Neuronal stem cell (in vitro differentiated cells): ENCODE results near the gene DNAH9.

Experiments used
- DNase-seq: peaks from one replicate; pipeline ENCODE4 v3.0.0-alpha.2; 2013; ENCODE audit warnings: low spot score
- H2AFZ ChIP-seq: one replicate; pipeline ENCODE4 v1.6.1; 2013; ENCODE audit warnings: mild to moderate bottlenecking, low read length, inconsistent platforms
- H2AK5ac ChIP-seq: 2 replicates; pipeline ENCODE4 v1.6.1; 2013; ENCODE audit warnings: low read depth, mild to moderate bottlenecking, inconsistent platforms, low read length, moderate library complexity, mixed read lengths
- H2BK120ac ChIP-seq: 2 replicates; pipeline ENCODE4 v1.6.1; 2013; ENCODE audit warnings: low read depth, mild to moderate bottlenecking, inconsistent platforms, low read length, moderate library complexity, mixed read lengths
- H2BK12ac ChIP-seq: one replicate; pipeline ENCODE4 v1.6.1; 2013; ENCODE audit warnings: low read length, inconsistent platforms
- H2BK15ac ChIP-seq: 2 replicates; pipeline ENCODE4 v1.6.1; 2013; ENCODE audit warnings: mild to moderate bottlenecking, low read length, inconsistent platforms, mixed read lengths
- H2BK5ac ChIP-seq: one replicate; pipeline ENCODE4 v1.6.1; 2013; ENCODE audit warnings: inconsistent platforms, mild to moderate bottlenecking, low read length, moderate library complexity
- H3K14ac ChIP-seq: one replicate; pipeline ENCODE4 v1.6.1; 2013; ENCODE audit warnings: low read length, inconsistent platforms
- H3K18ac ChIP-seq: 2 replicates; pipeline ENCODE4 v1.6.1; 2013; ENCODE audit warnings: low read length, inconsistent platforms
- H3K23ac ChIP-seq: 2 replicates; pipeline ENCODE4 v1.6.1; 2013; ENCODE audit warnings: low read depth, mild to moderate bottlenecking, mixed read lengths, low read length, inconsistent platforms; ENCODE audit not compliant: poor library complexity
- H3K27ac ChIP-seq: replicated peaks from 3 replicates; pipeline ENCODE4 v1.5.1; 2013; ENCODE audit warnings: low read length, inconsistent platforms
- H3K27me3 ChIP-seq, 3 experiments: 2 replicates each; pipeline ENCODE4 v1.6.1; 2013; ENCODE audit warnings: low read length in 3 of 3, mild to moderate bottlenecking in 2 of 3, inconsistent platforms in 1 of 3, low read depth in 1 of 3, mixed read lengths in 1 of 3, moderate library complexity in 1 of 3; ENCODE audit not compliant: control insufficient read depth in 3 of 3, insufficient read depth in 3 of 3
- H3K36me3 ChIP-seq, 2 donors: replicated peaks in 1 of 2; 2 replicates each; pipeline ENCODE4 v1.6.1; 2013; ENCODE audit warnings: low read length in 2 of 2; ENCODE audit not compliant: control insufficient read depth in 2 of 2, insufficient read depth in 2 of 2
- H3K4ac ChIP-seq: 2 replicates; pipeline ENCODE4 v1.6.1; 2013; ENCODE audit warnings: inconsistent platforms, mild to moderate bottlenecking, low read length, moderate library complexity
- H3K4me1 ChIP-seq, 2 donors: 1 replicate in 1 of 2; 2 replicates in 1 of 2; pipeline ENCODE4 v1.6.1; 2013; ENCODE audit warnings: low read length in 2 of 2, low read depth in 1 of 2; ENCODE audit not compliant: control insufficient read depth in 2 of 2, insufficient read depth in 1 of 2
- H3K4me2 ChIP-seq: one replicate; pipeline ENCODE4 v1.6.1; 2013; ENCODE audit warnings: mild to moderate bottlenecking, low read length, inconsistent platforms; ENCODE audit not compliant: insufficient read depth, poor library complexity, severe bottlenecking
- H3K4me3 ChIP-seq, 2 donors: 2 replicates each; pipeline ENCODE4 v1.5.1; 2013; ENCODE audit warnings: low read length in 2 of 2, mild to moderate bottlenecking in 2 of 2, inconsistent platforms in 1 of 2, moderate library complexity in 1 of 2
- H3K79me1 ChIP-seq: one replicate; pipeline ENCODE4 v1.6.1; 2013; ENCODE audit warnings: low read depth, mild to moderate bottlenecking, inconsistent platforms, low read length, moderate library complexity
- H3K9ac ChIP-seq: one replicate; pipeline ENCODE4 v1.6.1; 2013; ENCODE audit warnings: mild to moderate bottlenecking, low read depth, low read length, inconsistent platforms; ENCODE audit not compliant: poor library complexity
- H3K9me3 ChIP-seq, 2 donors: replicated peaks in 1 of 2; 2 replicates each; pipeline versions ENCODE3 to v1.6.1; 2013; ENCODE audit warnings: low read length in 2 of 2, mild to moderate bottlenecking in 2 of 2, inconsistent platforms in 1 of 2, low read depth in 1 of 2, mixed read lengths in 1 of 2, moderate library complexity in 1 of 2; ENCODE audit not compliant: control insufficient read depth in 2 of 2, insufficient read depth in 1 of 2
- H4K8ac ChIP-seq: one replicate; pipeline ENCODE4 v1.6.1; 2013; ENCODE audit warnings: low read depth, mild to moderate bottlenecking, inconsistent platforms, low read length, moderate library complexity
- H4K91ac ChIP-seq: one replicate; pipeline ENCODE4 v1.6.1; 2013; ENCODE audit warnings: low read length, low read depth, mild to moderate bottlenecking, inconsistent platforms; ENCODE audit not compliant: poor library complexity
- WGBS, 2 donors: extraction: QIAGEN DNeasy Blood & Tissue Kit; methylation state at CpG; one replicate each; pipeline ENCODE4 v1.1.7; 2013; ENCODE audit warnings: missing lambda C conversion rate in 2 of 2, mixed read lengths in 1 of 2; ENCODE audit not compliant: insufficient read length in 2 of 2, insufficient replicate concordance in 1 of 2; ENCODE audit errors: extremely low coverage in 2 of 2; 5-methylcytosine and 5-hydroxymethylcytosine counted together

DNAH9 gene

GRCh38 chr17:11738151-11738550 is 139.9 kb downstream of the DNAH9 start:
- Histone ChIP-seq H3K27ac (no peak overlapping the region), H3K4me1 (no peaks in the 10 kb centered on the region), H3K23ac (no peak overlapping the region), H3K79me1 (no peaks in the 10 kb centered on the region), H3K14ac (no peak overlapping the region), H3K4me2 (no peak overlapping the region), H2AFZ (no peak overlapping the region), H2BK5ac (no peak overlapping the region), H3K9ac (no peak overlapping the region), H3K4me3 (no peak overlapping the region), H3K18ac (no peak overlapping the region), H3K27me3 (no peaks in the 10 kb centered on the region), H2BK12ac (no peak overlapping the region), H2AK5ac (no peak overlapping the region), H3K36me3 (no peaks in the 10 kb centered on the region), H4K8ac (no peak overlapping the region), H2BK15ac (no peak overlapping the region), H2BK120ac (no peak overlapping the region), H3K9me3 (no peaks in the 10 kb centered on the region), H4K91ac (no peak overlapping the region), H3K4ac (no peak overlapping the region)
- DNase-seq: no peak
- no CpG with 5 or more reads among the region's 6 CpGs for WGBS, 2 donors

DNA sequence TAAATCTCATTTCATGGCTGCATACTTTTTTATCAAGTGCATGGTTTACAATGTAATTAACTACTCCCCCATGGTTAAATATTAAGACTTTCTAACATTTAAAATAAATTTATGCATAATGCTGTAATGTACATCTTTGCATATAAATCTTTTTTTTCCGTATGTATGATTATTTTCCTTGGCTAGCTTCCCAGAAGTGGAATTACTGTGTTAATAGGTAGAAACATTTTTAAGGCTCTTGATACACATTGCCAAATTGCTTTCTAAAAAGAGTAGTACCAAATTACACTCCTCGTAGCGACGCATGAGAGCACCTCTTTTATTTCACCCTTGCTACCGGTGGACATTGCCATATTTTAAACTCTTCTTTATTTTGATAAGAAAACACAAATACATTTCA is 141.1 kb downstream of the DNAH9 start:
- no peak for DNase-seq
- Histone ChIP-seq H3K4ac (no peak overlapping the region), H2BK12ac (no peak overlapping the region), H3K27me3 (no peaks in the 10 kb centered on the region), H3K14ac (no peak overlapping the region), H3K9me3 (no peaks in the 10 kb centered on the region), H2AFZ (no peak overlapping the region), H3K4me3 (no peak overlapping the region), H3K9ac (no peak overlapping the region), H2BK120ac (no peak overlapping the region), H3K18ac (no peak overlapping the region), H2BK5ac (no peak overlapping the region), H4K8ac (no peak overlapping the region), H3K27ac (no peak overlapping the region), H3K79me1 (no peaks in the 10 kb centered on the region), H3K23ac (no peak overlapping the region), H3K4me2 (no peak overlapping the region), H3K36me3 (no peaks in the 10 kb centered on the region), H2AK5ac (no peak overlapping the region), H2BK15ac (no peak overlapping the region), H4K91ac (no peak overlapping the region), H3K4me1 (no peaks in the 10 kb centered on the region)
- WGBS, 2 donors: no CpG with 5 or more reads among the region's 5 CpGs

DNA sequence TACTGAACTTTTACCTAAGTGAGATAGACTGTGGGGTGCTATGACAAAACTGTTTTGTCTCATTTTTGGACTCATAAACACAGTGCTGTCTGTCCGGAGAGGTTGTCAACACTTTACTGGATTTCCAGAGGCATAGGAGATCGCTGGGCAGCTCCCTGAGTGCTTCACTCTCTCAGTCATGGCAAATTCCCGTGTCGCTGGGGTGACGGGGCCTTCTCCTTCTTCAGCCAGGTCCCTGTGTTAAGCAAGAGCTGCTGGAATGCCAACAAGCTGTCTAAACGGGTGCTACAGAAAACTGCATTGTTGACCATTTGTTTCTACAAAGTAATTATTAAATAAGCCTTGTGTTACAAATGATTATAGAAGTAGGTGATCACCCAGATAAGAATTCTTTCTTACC is 141.6 kb downstream of the DNAH9 start:
- no peak for DNase-seq
- H3K4ac ChIP-seq: no peak overlapping the region
- no peak overlapping the region for H3K27ac ChIP-seq
- no CpG with 5 or more reads among the region's 6 CpGs for WGBS, 2 donors
- H3K18ac ChIP-seq: no peak overlapping the region
- H3K9ac ChIP-seq: no peak overlapping the region
- no peaks in the 10 kb centered on the region for H3K4me1 ChIP-seq
- no peak overlapping the region for H2BK5ac ChIP-seq
- no peak overlapping the region for H3K4me3 ChIP-seq
- no peak overlapping the region for H2BK15ac ChIP-seq
- H3K79me1 ChIP-seq: no peaks in the 10 kb centered on the region
- no peak overlapping the region for H3K4me2 ChIP-seq
- no peaks in the 10 kb centered on the region for H3K9me3 ChIP-seq
- H2BK12ac ChIP-seq: no peak overlapping the region
- no peak overlapping the region for H3K23ac ChIP-seq
- H2AK5ac ChIP-seq: no peak overlapping the region
- no peaks in the 10 kb centered on the region for H3K27me3 ChIP-seq
- H3K36me3 ChIP-seq: no peaks in the 10 kb centered on the region
- no peak overlapping the region for H4K8ac ChIP-seq
- H3K14ac ChIP-seq: no peak overlapping the region
- H2AFZ ChIP-seq: no peak overlapping the region
- H2BK120ac ChIP-seq: no peak overlapping the region
- H4K91ac ChIP-seq: no peak overlapping the region

GRCh38 chr17:11742886-11743285 is 144.6 kb downstream of the DNAH9 start:
- no peak overlapping the region for H4K8ac ChIP-seq
- no peak overlapping the region for H2BK120ac ChIP-seq
- no peak overlapping the region for H3K4me2 ChIP-seq
- H2BK15ac ChIP-seq: no peak overlapping the region
- H3K18ac ChIP-seq: no peak overlapping the region
- H3K36me3 ChIP-seq: no peaks in the 10 kb centered on the region
- H3K4me1 ChIP-seq: no peaks in the 10 kb centered on the region
- no peak overlapping the region for H2AFZ ChIP-seq
- H2BK12ac ChIP-seq: no peak overlapping the region
- DNase-seq: peak; percentile 12
- H3K14ac ChIP-seq: no peak overlapping the region
- no CpG with 5 or more reads among the region's 4 CpGs for WGBS, 2 donors
- no peak overlapping the region for H3K4ac ChIP-seq
- no peak overlapping the region for H3K27ac ChIP-seq
- no peak overlapping the region for H3K23ac ChIP-seq
- H3K9me3 ChIP-seq: peaks cover 0 to 4% of the 10 kb centered on the region in 2 donors
- H2AK5ac ChIP-seq: no peak overlapping the region
- no peak overlapping the region for H4K91ac ChIP-seq
- H2BK5ac ChIP-seq: no peak overlapping the region
- H3K79me1 ChIP-seq: no peaks in the 10 kb centered on the region
- no peaks in the 10 kb centered on the region for H3K27me3 ChIP-seq
- H3K4me3 ChIP-seq: no peak overlapping the region
- no peak overlapping the region for H3K9ac ChIP-seq
